AG04450 (cell line): Measurements from ENCODE around the gene RAB31. TPM values are rescaled to one million over a fixed set of nuclear protein-coding genes. Genes with fewer than 3 reads are reported as not detected.

Source experiments
- CTCF ChIA-PET: fragments of 300-600, 350-600 bp; formaldehyde crosslinking; extraction: SDS; loops from one replicate; lab custom pipeline; 2022; ENCODE audit warnings: antibody characterized with exemption, inconsistent platforms; lab: Charles Lee
- POLR2A ChIA-PET: fragments of 350-600 bp; formaldehyde crosslinking; extraction: SDS; loops from one replicate; lab custom pipeline; 2021; ENCODE audit warnings: antibody characterized with exemption, inconsistent platforms; lab: Yijun Ruan, JAX
- DNase-seq: peaks from one replicate; pipeline ENCODE4 v3.0.0-alpha.2; 2011; ENCODE audit warnings: low read depth, low spot score
- H3K27ac ChIP-seq: one replicate; pipeline ENCODE4 v1.5.1; 2012; ENCODE audit warnings: low read depth, low read length, control low read depth
- H3K27me3 ChIP-seq: one replicate; pipeline ENCODE4 v1.6.0; 2012; ENCODE audit warnings: low read length; ENCODE audit not compliant: control insufficient read depth, insufficient read depth
- H3K4me3 ChIP-seq: 2 replicates; pipeline ENCODE4 v1.5.1; 2011; ENCODE audit warnings: mild to moderate bottlenecking, low read depth, low read length, control low read depth
- H3K9me3 ChIP-seq: 2 replicates; pipeline ENCODE4 v1.5.1; 2012; ENCODE audit warnings: low read length; ENCODE audit not compliant: control insufficient read depth, insufficient read depth
- CTCF ChIP-seq: IDR thresholded peaks from 2 replicates; pipeline ENCODE4 v1.5.1; 2011; ENCODE audit warnings: low read depth, low read length, control low read depth, inconsistent platforms
- polyA plus RNA-seq: library from polyadenylated mRNA; depleted of rRNA; stranded (reverse); fragments of >200 nt; gene quantifications from 2 replicates; pipeline ENCODE4 v1.2.3, GENCODE V29; 2011

The RAB31 gene
- polyA plus RNA-seq, 1 experiment, result 43.7 TPM

- no peak for DNase-seq
- Histone ChIP-seq H3K27ac (no peak overlapping the region), H3K4me3 (no peak overlapping the region), H3K27me3 (no peaks in the 10 kb centered on the region), H3K9me3 (no peaks in the 10 kb centered on the region)
- POLR2A ChIA-PET, result no interaction called here
- CTCF ChIA-PET, result no interaction called here
- TF ChIP-seq CTCF, result no peak
Observed at GRCh38 chr18:9691235-9691634, 16.9 kb upstream of the RAB31 start.

GRCh38 chr18:9694174-9694573 is 13.9 kb upstream of the RAB31 start:
- ChIA-PET CTCF (interaction anchor here (0.8 kb wide), 1 partner anchor 11 kb away, joined by 3 read pairs; no protein-coding TSS in a partner anchor), POLR2A (no interaction called here)
- no peaks in the 10 kb centered on the region for H3K27me3 ChIP-seq
- H3K9me3 ChIP-seq, result no peaks in the 10 kb centered on the region
- H3K27ac ChIP-seq, result no peak overlapping the region
- no peak for TF ChIP-seq CTCF
- H3K4me3 ChIP-seq, result no peak overlapping the region
- no peak for DNase-seq

GRCh38 chr18:9694952-9695495 is 13.1 kb upstream of the RAB31 start:
- ChIA-PET CTCF (interaction anchor here (0.6 kb wide), 1 partner anchor 219 kb away, joined by 4 read pairs; no protein-coding TSS in a partner anchor), POLR2A (no interaction called here)
- Histone ChIP-seq H3K27me3 (no peaks in the 10 kb centered on the region), H3K9me3 (no peaks in the 10 kb centered on the region), H3K27ac (no peak overlapping the region), H3K4me3 (no peak overlapping the region)
- no peak for DNase-seq
- no peak for TF ChIP-seq CTCF

GRCh38 chr18:9695605-9696004 is 12.5 kb upstream of the RAB31 start:
- H3K27ac ChIP-seq, result no peak overlapping the region
- TF ChIP-seq CTCF, result no peak
- POLR2A ChIA-PET, result no interaction called here

GRCh38 chr18:9696112-9696511 is 12.0 kb upstream of the RAB31 start:
- TF ChIP-seq CTCF, result no peak
- ChIA-PET CTCF (no interaction called here), POLR2A (no interaction called here)
- no peaks in the 10 kb centered on the region for H3K27me3 ChIP-seq
- no peak overlapping the region for H3K27ac ChIP-seq
- H3K4me3 ChIP-seq, result no peak overlapping the region
- DNase-seq, result no peak
- no peaks in the 10 kb centered on the region for H3K9me3 ChIP-seq

More at GRCh38 chr18:9695605-9696004, 12.5 kb upstream of the RAB31 start:
- no peaks in the 10 kb centered on the region for H3K27me3 ChIP-seq
- no peaks in the 10 kb centered on the region for H3K9me3 ChIP-seq
- CTCF ChIA-PET, result no interaction called here
- no peak for DNase-seq
- H3K4me3 ChIP-seq, result no peak overlapping the region
